NCI-H2196 treated with DMSO at 0.1 percent for 48 hours (cell line): ENCODE measurements around the gene LZTS2.
"Not testable (repeated sequence)": the region's sequence is repeated elsewhere in the genome, so short reads cannot be mapped to it uniquely, and the experiment has no call there.

ENCODE experiments used
- DNase-seq: peaks from one replicate; lab custom pipeline; 2025; ENCODE audit not compliant: unreplicated experiment; lab: John Stamatoyannopoulos, UW

Gene LZTS2

DNA sequence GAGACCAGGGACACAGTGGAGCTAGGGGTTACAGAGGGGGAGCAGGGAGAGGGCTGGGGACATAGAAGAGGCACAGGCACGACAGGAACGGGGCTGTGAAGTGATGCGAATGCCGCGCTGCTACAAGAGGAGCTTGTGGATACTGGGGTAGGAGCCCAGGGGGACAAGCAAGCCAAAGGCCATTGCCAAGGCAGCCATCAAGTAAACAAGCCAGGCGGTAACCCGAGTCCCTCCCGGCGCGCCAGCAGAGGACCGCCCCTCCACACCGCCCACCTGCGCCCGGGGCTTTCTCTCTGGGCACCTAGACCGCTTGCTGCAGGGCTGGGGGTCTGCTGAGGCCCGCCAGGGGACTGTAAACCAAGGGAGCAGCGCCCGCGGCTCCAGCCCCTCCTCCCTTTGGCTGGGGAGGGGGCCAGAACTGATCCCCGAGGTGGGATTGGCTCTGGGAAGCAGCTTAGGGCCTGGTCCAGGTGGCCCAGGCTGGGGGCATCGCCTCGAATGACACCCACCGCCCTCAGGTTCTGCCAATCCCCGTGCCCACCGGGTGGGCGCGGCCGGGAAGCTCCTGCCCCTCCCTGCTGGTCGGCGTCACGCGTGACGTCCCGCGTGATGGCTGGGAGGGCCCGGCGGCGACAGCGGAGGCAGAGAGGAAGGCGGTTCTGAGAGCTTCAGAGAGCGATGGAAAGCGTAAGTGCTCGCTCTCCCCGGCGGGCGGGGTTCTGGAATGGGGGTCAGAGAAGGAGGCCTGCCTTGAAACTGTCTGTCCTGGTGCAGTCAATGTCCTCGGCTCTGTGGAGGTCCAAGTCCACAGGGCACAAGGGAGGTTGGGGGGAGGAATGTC, 32.4 kb downstream of the LZTS2 start:
- DNase-seq: no peak

- no peak for DNase-seq
These were observed 33.1 kb downstream of the LZTS2 start for GRCh38 chr10:101032637-101033224.

- DNase-seq: no peak
These were observed 33.7 kb downstream of the LZTS2 start for GRCh38 chr10:101033276-101033675.

DNA sequence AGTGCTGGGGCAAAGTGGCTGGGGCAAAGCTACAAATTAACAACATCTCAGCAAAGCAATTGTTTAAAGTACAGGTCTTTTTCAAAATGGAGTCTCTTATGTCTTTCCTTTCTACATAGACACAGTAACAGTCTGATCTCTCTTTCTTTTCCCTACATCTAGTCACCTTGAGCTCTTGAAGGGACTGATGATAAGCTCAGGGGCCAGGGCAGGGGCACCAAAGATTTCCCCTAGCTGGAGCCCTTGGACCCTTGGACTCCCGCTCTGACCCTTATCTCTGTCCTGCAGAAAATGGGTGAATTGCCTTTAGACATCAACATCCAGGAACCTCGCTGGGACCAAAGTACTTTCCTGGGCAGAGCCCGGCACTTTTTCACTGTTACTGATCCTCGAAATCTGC, 34.8 kb downstream of the LZTS2 start:
- DNase-seq: not testable (repeated sequence)

- no peak for DNase-seq
These were observed 35.7 kb downstream of the LZTS2 start for GRCh38 chr10:101035314-101035713.

DNA sequence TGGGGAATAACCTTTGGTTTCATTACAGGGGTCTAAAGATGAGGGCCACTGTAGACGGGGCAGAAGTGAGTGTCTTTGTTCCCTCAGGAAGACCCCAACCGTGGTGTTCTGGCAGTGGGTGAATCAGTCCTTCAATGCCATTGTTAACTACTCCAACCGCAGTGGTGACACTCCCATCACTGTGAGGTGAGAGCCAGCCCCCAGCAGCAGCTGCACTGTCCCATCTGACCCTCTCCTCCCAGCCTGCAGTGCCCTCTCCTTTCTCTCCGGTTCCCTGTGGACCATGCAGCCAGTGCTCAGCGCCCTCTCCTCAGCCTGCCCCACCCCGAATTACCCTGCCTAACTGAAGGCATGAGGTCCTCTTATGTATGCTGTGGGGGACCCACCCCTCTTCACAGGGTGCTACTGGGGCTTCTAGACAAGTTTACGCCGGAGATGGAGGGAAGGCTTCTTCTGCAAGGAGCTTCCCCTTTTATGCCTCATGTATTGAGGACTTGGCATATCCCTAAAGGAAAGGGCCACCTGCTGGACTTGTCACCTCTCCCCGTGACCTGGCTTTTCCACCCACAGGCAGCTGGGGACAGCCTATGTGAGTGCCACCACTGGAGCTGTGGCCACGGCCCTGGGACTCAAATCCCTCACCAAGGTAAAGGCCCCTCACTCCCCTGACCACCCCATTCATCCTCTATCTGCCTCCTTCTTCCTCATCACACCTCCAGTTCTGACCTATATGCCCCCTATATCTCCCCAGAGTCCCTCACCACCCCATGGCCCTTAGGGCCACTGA, 36.5 kb downstream of the LZTS2 start:
- no peak for DNase-seq

DNA sequence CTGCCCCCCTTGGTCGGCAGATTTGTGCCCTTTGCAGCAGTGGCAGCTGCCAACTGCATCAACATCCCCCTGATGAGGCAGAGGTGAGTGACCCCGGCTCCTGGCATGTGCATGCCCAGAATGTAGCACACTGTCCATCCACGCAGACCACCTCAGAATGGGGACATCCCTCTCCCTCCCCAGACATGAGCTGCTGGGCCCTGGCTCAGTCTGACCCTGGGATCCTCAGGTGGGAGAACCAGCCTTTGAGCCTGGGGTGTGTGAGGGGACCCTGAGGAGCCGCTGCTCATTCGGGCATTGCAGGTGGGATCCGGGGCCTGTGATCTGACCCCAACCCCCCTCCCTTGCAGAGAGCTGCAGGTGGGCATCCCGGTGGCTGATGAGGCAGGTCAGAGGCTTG, 37.1 kb downstream of the LZTS2 start:
- no peak for DNase-seq

- DNase-seq: no peak
These were observed 38.9 kb downstream of the LZTS2 start for GRCh38 chr10:101038484-101038883.

DNA sequence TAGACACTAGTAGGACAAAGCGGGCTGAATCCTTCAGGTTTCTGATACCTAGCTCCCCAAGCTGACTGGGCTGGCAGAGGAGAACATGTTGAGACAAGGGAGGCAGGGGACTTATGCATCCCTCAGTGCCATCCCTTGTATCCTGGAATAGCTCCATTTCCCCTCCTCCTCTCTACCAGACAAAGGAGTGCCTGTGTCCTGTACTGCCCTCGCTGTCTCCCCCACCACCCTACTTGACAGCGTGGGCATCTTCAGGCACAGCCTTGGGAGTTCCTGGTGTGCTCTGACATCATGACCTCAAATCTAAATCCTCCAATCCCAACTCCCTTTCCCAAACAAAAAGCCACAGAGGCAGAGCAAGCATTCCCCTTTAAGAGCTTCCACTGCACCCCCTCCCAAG, 40.5 kb downstream of the LZTS2 start:
- DNase-seq: no peak

- no peak for DNase-seq
These were observed 41.2 kb downstream of the LZTS2 start for GRCh38 chr10:101040851-101041250.

GRCh38 chr10:101041252-101041761, 41.7 kb downstream of the LZTS2 start:
- peak; percentile 22 for DNase-seq

DNA sequence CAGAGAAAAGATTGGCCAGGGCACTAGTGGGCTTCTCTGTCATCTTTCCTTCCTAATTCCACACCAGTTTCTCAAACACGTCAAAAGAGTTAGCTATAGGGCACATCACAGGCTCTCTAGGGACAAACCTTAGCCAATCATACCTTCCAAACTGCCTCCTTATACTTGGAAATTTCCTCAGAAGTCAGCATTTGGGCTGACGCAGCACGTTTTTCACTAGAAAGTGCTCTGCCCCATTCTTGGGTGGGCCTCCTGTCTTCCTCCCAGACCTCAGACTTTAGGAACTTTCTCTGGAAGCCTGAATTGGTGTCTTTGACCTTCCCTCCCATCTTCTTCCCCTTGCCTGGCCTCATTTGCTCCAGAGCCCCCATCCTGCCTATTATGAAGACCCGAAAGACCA, 42.5 kb downstream of the LZTS2 start:
- no peak for DNase-seq

GRCh38 chr10:101042667-101043362, 43.2 kb downstream of the LZTS2 start:
- peak; percentile 90 for DNase-seq

DNA sequence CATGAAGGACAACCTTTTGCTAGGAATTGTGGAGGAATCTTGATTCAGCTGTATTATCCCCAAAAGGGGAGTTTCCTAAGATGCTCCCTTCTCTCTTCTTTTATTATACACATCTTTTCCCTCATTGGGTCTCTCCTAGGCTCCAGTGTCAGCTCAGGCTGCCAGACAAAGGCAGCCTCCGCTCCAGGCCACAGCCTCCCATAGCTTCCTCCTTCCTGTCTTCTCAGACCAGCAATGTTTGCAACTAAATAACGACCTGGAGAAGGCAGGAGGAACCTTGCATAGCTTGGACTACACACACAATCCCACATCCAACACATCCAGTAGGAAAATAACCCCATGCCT, 43.7 kb downstream of the LZTS2 start:
- no peak for DNase-seq

- no peak for DNase-seq
These were observed 44.5 kb downstream of the LZTS2 start for GRCh38 chr10:101044117-101044516.

- DNase-seq: no peak
These were observed 47.0 kb downstream of the LZTS2 start for GRCh38 chr10:101046332-101047238.

DNA sequence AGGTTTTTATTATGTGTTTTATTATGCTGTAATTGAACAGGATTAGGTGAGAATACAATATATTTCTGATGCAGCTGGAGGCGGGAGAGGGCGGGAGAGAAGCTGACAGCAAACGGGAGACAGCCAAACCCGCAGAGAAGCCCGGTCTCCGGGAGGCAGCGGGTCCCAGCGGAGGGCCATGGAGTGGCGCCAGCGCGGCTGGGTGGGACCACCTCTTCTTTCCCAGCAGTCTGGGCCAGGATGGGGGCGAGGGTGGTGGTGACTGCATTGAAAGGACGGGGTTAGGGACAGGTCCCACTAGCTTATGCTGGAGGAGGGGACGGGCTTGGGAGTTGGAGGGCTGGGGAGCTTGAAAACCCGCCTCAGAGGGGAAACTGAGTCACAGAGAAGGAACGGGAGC, 47.7 kb downstream of the LZTS2 start:
- DNase-seq: no peak

DNA sequence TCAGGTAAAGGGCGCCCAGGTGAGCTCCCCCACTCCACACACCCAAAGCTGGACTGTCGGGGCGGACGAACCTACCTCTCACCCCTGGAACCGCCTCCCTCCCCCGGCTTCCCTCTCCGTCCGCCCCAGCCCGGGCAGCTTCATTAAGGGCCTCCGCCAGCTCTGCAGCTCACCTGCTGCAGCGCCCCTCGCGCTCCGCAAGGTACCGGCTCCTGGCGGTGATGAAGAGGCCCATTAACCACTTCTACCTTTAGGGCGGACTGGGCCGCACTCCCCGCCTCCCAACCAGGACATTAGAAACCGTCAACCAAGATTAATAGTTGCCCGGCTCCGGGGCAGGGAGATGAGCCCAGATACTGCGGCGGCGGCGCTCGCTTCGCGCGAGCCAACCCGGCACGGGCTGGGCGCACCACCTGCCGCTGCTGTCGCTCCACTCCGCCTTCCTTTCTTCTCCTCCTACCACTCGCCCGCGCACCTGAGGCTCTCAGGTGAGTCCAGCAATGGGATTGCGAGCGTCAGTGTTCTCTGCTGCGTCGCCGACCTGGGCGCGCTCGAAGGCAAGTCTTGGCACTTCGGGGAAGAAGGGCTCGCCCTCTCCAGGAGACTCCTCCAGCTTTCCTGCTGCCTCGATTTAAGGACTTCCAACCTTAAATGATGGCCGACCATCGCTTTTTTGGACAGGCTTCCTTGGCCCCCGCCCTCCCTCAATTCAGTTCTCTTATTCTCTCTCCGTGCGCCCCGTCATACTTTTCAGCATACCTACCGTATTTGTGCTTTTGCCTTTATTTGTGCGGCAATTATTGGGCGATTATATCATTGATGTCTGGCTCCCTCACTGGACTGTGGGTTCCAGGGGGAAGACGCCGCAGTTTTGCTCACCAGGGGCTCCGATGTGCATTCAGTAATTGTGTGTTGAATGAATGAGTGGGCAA, 48.6 kb downstream of the LZTS2 start:
- no peak for DNase-seq
